Gastrocnemius medialis (tissue), 4 donors: ENCODE results near the gene SCYGR6. TPM values are rescaled to one million over a fixed set of nuclear protein-coding genes. Genes with fewer than 3 reads are reported as not detected.

Experiments
- ATAC-seq, 2 donors: fragments of 150-250 bp; one replicate each; pipeline ENCODE4 v1.9.1; 2016
- DNase-seq, 2 donors: peaks; one replicate each; pipeline ENCODE4 v3.0.0-alpha.2; 2019
- H3K27ac ChIP-seq, 4 donors: fragments of 200-600 bp; sonication (generic); 1 replicate in 1 of 4; 2 replicates in 3 of 4; pipeline ENCODE4 v1.5.1; 2016 to 2018; ENCODE audit warnings: mild to moderate bottlenecking in 2 of 4, moderate library complexity in 1 of 4
- H3K27me3 ChIP-seq, 3 donors: fragments of 200-600 bp; sonication (generic) in 2 of 3; 1 replicate in 1 of 3; 2 replicates in 2 of 3; pipeline versions ENCODE4 v1.5.1 to v1.6.0; 2016 to 2019; ENCODE audit warnings: mild to moderate bottlenecking in 1 of 3, moderate library complexity in 1 of 3
- H3K36me3 ChIP-seq, 2 donors: fragments of 200-600 bp; sonication (generic) in 1 of 2; one replicate each; pipeline ENCODE4 v1.5.1; 2017 to 2018
- H3K4me1 ChIP-seq, 2 donors: fragments of 200-600 bp; sonication (generic) in 1 of 2; one replicate each; pipeline ENCODE4 v1.5.1; 2016 to 2017; ENCODE audit warnings: mild to moderate bottlenecking in 2 of 2
- H3K4me3 ChIP-seq, 4 donors: fragments of 200-600 bp; sonication (generic) in 3 of 4; 1 replicate in 1 of 4; 2 replicates in 3 of 4; pipeline ENCODE4 v1.5.1; 2016 to 2019; ENCODE audit warnings: mild to moderate bottlenecking in 2 of 4
- H3K9me3 ChIP-seq, 3 donors: fragments of 200-600 bp; sonication (generic) in 2 of 3; 1 replicate in 1 of 3; 2 replicates in 2 of 3; pipeline ENCODE4 v1.5.1; 2016 to 2019
- CTCF ChIP-seq, 5 experiments: fragments of 450-650 bp in 3 of 5; fragments of 200-600 bp in 2 of 5; sonication (generic) in 2 of 5; IDR thresholded peaks in 4 of 5; conservative IDR thresholded peaks in 1 of 5; 1 replicate in 4 of 5; 2 replicates in 1 of 5; pipeline ENCODE4 v1.5.1; 2016 to 2019; ENCODE audit warnings: antibody characterized with exemption in 5 of 5, mild to moderate bottlenecking in 3 of 5, moderate library complexity in 3 of 5
- POLR2A ChIP-seq, 2 donors: fragments of 450-650 bp; IDR thresholded peaks; one replicate each; pipeline ENCODE4 v1.6.1; 2017; ENCODE audit warnings: antibody characterized with exemption in 2 of 2, mild to moderate bottlenecking in 2 of 2, moderate library complexity in 2 of 2
- in situ Hi-C, 4 donors: fragments of 200-750 bp; cut with MboI; loops; one replicate each; pipeline versions ENCODE4 v1.15.0 to v1.8.0; 2017; ENCODE audit warnings: low sequenced_read_pairs in 4 of 4
- intact Hi-C: fragments of 100-400 bp; cut with DNase I; formaldehyde crosslinking; loops from one replicate; pipeline ENCODE4 v1.15.1; 2023; ENCODE audit warnings: low total_unique reads
- total RNA-seq, 4 donors: library from RNA; depleted of rRNA; stranded (reverse); fragments of >200 nt; gene quantifications; one replicate each; pipeline versions ENCODE4 v1.1.0 to v1.2.3, GENCODE V29; 2016

Gene SCYGR6
- total RNA-seq, 4 donors from 2014 or later, result not detected

- intact Hi-C loops, result no loop called here
- Histone ChIP-seq H3K27ac (no peak overlapping the region), H3K4me1 (no peaks in the 10 kb centered on the region), H3K36me3 (no peaks in the 10 kb centered on the region), H3K4me3 (no peak overlapping the region), H3K27me3 (no peaks in the 10 kb centered on the region), H3K9me3 (no peaks in the 10 kb centered on the region)
- in situ Hi-C loops, result no loop called here
- no peak for ATAC-seq
- DNase-seq, result no peak
- no peak for TF ChIP-seq POLR2A (IDR thresholded peaks at IDR 0.05)
- no peak for TF ChIP-seq CTCF (IDR thresholded peaks at IDR 0.05 in 4 of 5, conservative IDR thresholded peaks at IDR 0.05 in 1 of 5)
These were observed 21.3 kb downstream of the SCYGR6 start for GRCh38 chr2:227703280-227703732.

GRCh38 chr2:227701556-227701955 lies 23.0 kb downstream of the SCYGR6 start:
- DNase-seq (no peak), ATAC-seq (no peak)
- Histone ChIP-seq H3K9me3 (no peaks in the 10 kb centered on the region), H3K27me3 (no peaks in the 10 kb centered on the region), H3K4me3 (no peak overlapping the region), H3K27ac (no peak overlapping the region), H3K36me3 (no peaks in the 10 kb centered on the region), H3K4me1 (no peaks in the 10 kb centered on the region)
- in situ Hi-C loops (no loop called here), intact Hi-C loops (no loop called here)
- TF ChIP-seq CTCF (IDR thresholded peaks at IDR 0.05 in 4 of 5, conservative IDR thresholded peaks at IDR 0.05 in 1 of 5) (no peak), POLR2A (IDR thresholded peaks at IDR 0.05) (no peak)

- H3K27me3 ChIP-seq, result no peaks in the 10 kb centered on the region
- TF ChIP-seq CTCF (IDR thresholded peaks at IDR 0.05 in 4 of 5, conservative IDR thresholded peaks at IDR 0.05 in 1 of 5) (no peak), POLR2A (IDR thresholded peaks at IDR 0.05) (no peak)
- intact Hi-C loops, result no loop called here
- DNase-seq (no peak), ATAC-seq (no peak)
- H3K9me3 ChIP-seq, result no peaks in the 10 kb centered on the region
- no peak overlapping the region for H3K4me3 ChIP-seq
- H3K4me1 ChIP-seq, result no peaks in the 10 kb centered on the region
- no peaks in the 10 kb centered on the region for H3K36me3 ChIP-seq
- in situ Hi-C loops, result no loop called here
- no peak overlapping the region for H3K27ac ChIP-seq
These were observed 27.4 kb downstream of the SCYGR6 start for GRCh38 chr2:227696990-227697679.

- Histone ChIP-seq H3K27me3 (no peaks in the 10 kb centered on the region), H3K4me3 (no peak overlapping the region), H3K9me3 (no peaks in the 10 kb centered on the region), H3K4me1 (no peaks in the 10 kb centered on the region), H3K36me3 (no peaks in the 10 kb centered on the region), H3K27ac (no peak overlapping the region)
- DNase-seq, result no peak
- intact Hi-C loops (no loop called here), in situ Hi-C loops (no loop called here)
- no peak for ATAC-seq
- no peak for TF ChIP-seq POLR2A (IDR thresholded peaks at IDR 0.05)
- TF ChIP-seq CTCF (IDR thresholded peaks at IDR 0.05 in 4 of 5, conservative IDR thresholded peaks at IDR 0.05 in 1 of 5), result no peak
These were observed 37.4 kb downstream of the SCYGR6 start for GRCh38 chr2:227687189-227687588.

GRCh38 chr2:227684258-227684657 lies 40.3 kb downstream of the SCYGR6 start:
- no peaks in the 10 kb centered on the region for H3K27me3 ChIP-seq
- H3K4me3 ChIP-seq, result no peak overlapping the region
- TF ChIP-seq POLR2A (IDR thresholded peaks at IDR 0.05) (no peak), CTCF (IDR thresholded peaks at IDR 0.05 in 4 of 5, conservative IDR thresholded peaks at IDR 0.05 in 1 of 5) (no peak)
- ATAC-seq, result no peak
- intact Hi-C loops, result no loop called here
- in situ Hi-C loops, result no loop called here
- H3K4me1 ChIP-seq, result no peaks in the 10 kb centered on the region
- no peaks in the 10 kb centered on the region for H3K36me3 ChIP-seq
- H3K9me3 ChIP-seq, result no peaks in the 10 kb centered on the region
- no peak overlapping the region for H3K27ac ChIP-seq
- DNase-seq, result no peak
